Cortex of kidney (tissue), 1 donor: ENCODE data around the gene ZBED3.
A peak's percentile ranks its signal among the peaks of the same experiment; 100 is the strongest.

Experiments used
- DNase-seq: peaks from one replicate; lab custom pipeline; 2025; lab: John Stamatoyannopoulos, UW

Gene ZBED3

GRCh38 chr5:77076961-77077828, 9.9 kb downstream of the ZBED3 start:
- no peak for DNase-seq

DNA sequence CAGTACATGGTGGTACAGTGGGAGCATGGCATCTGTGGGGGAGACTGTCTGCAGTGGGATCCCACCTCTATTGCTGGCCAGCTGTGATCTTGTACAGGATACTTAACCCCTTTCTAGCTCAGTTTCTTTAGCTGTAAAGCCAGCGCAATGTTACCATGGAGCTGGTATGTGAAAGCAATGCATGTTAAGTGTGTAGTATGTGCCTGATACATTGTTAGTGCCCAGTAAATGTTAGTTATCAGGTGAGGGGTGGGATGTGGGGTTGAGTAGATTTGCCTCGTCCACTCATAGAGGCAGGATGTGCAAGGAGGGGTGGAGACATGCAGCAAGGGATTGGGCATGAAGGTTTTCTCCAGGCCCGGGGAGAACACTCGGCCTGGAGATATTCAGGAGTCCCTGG, 12.3 kb downstream of the ZBED3 start:
- no peak for DNase-seq

- no peak for DNase-seq
These were observed 13.4 kb downstream of the ZBED3 start for GRCh38 chr5:77073667-77074066.

GRCh38 chr5:77066823-77067442, 20.2 kb downstream of the ZBED3 start:
- no peak for DNase-seq

- no peak for DNase-seq
These were observed 20.9 kb downstream of the ZBED3 start for GRCh38 chr5:77066184-77066583.

- DNase-seq, result no peak
These were observed 21.8 kb downstream of the ZBED3 start for GRCh38 chr5:77065256-77065655.

DNA sequence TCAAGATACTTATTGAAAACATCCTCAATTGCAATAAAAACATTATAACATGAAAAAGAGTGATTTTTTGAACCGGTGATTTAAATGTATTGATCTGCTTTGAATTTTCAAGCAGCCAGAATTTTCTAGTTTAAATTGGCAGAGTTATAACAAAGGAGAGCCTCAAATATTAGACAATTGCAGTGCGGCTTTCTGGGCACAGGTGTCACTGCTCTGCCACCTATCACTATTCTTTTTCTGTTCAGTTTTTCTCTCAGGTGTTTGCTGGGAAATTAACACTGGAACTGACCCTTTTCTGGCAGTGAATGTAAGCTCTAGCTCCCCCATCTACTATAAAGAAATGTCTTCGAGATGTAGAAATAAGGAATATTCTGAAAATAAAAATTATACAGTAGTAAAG, 23.0 kb downstream of the ZBED3 start:
- DNase-seq, result no peak

DNA sequence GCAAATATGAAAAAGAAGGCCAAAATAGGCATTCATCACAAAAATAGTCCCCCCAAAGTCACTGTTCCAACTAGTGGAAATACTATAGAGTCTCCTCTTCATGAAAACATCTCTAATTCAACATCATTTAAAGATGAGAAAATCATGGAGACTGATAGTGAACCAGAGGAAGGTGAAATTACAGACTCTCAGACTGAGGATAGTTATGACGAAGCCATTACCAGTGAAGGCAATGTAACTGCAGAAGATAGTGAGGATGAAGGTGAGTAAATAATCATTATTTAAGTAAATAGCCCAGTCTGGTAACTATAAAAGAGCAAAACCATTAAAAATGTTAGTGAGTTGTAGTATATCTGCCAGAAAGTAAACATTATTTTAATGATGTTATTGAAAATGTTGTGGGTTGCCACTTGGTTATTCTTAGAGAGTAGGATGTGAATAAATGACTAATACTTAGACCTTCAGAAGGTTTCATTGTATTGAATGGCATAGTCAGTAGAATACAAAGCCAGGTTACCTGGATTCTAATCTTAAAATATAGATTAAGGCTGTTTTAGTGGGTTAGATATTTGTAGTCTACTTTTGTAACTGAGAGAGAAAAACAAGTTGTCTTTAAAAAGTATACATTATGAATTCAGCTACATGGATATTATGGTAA, 40.5 kb downstream of the ZBED3 start:
- no peak for DNase-seq

GRCh38 chr5:77035950-77036349, 51.1 kb downstream of the ZBED3 start:
- no peak for DNase-seq

DNA sequence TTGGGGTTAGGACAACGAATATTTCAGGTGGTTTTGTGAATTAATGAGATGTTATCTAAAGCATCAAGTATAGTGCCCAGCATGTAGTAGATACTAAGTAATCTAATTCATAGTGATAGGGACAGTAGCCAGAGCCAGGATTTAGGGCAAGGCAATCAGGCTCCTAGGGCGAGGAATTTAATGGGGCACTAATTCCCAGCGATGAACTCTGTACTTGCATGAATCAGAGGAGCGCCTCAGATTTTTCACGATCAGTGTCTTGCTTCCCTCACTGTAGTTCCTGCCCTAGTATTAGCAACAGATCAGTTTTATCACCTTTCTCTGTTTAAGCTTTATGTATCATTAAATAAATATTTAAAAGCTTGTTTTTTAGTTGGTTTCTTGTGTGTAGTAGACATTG, 53.7 kb downstream of the ZBED3 start:
- DNase-seq, result no peak

DNA sequence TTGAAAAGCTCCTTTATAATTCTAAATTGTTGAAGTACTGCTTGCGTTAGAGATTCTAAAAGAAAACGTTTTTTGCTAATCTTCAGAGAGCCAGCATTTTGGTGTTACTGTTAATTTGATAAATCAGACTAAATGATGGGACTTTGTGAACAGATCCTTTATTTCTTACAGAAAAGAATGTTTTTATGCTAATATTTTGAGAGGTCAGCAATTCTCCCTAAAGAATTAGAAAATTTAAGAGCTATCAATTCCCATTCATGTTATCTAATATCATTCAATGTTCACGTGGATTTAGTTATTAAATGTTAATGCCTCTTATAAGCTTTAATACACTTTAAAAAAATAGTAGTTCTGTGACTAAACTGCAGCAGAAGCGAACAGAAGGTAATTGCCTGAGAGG, 54.5 kb downstream of the ZBED3 start:
- DNase-seq, result no peak

- no peak for DNase-seq
These were observed 55.2 kb downstream of the ZBED3 start for GRCh38 chr5:77031891-77032290.

- DNase-seq, result peak; percentile 41
These were observed 56.7 kb downstream of the ZBED3 start, which contains the start of gene AGGF1 for GRCh38 chr5:77030097-77031071. TSS of gene AGGF1 (plus strand) at chr5:77030404. CDS start at chr5:77030767, 363 bp downstream.

DNA sequence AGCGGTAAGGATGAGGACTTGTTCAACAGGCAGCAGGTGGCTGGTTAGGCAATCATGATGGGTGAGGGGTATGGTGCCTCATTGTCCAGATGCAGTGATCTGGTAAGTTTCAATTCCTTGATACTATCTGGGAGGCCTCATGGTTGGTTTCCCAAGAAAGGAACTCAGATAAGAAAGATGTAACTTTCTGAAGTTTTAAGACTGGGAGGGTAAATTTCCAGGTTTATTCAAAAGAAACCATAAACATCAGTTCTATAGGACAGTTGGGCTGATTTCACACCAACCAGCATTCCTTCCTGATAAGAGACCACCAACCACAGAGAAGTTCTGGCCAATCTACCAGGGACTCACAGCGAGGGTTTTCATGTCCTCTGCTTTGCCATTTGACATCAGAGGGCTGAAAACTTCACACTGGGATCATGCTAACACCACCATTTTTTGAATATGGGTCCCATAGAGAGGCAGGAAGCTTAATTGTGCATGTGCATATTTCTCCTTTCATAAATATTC, 57.7 kb downstream of the ZBED3 start:
- no peak for DNase-seq

DNA sequence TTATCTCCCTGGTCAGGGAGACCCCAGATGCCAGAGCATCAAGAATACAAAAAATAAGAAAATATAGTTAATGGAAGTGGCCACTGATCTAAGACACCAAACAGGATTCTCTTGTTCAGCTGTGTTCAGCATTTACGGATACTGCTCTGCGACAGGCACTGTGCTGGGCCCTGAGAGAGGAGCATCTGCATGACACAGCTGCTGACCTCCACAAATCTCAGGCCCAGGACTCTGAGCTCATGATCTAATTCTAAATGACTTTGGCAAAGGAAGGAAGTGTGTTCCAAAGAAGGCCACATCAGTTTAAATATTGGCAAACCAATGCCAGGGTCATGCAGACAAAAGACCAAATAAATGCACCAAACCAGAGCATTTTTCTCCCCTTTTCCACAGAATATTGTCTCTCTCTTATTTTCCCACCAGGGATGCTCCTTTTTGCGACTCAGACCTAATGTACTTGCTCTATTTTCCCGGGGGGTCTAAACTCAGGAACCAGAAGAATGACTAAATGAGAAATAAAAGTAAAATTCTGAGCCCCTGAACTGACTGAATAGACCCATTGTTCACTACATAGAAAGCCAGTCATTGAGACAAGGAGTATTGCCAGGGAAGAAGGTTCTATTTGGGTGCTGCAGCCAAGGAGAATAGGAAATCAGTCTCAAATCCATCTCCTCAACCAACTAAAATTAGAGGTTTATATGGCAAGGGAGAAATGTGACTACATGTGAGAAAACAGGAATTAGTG, 58.3 kb downstream of the ZBED3 start:
- DNase-seq, result no peak

DNA sequence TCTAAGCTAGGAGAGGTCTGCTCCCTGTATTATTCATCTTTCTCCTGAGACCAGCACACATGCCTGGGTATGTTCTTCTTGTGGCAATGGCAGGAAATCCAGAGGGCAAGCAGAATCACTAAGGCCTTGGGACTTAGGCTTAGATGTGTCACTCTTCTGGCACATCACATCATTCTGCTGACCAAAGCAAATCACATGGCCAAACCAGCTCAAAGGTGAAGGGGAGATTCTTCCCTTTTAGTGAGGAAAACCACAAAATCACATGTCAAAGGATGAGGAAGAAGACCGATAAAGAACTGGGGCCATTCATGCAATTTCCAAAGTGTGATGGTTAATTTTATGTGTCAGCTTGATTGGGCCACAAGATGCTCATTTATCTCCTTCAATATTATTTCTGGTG, 62.6 kb downstream of the ZBED3 start:
- no peak for DNase-seq

GRCh38 chr5:77022511-77023417, 64.3 kb downstream of the ZBED3 start:
- no peak for DNase-seq
